GM12873 (cell line): ENCODE data around the gene SIN3B.

Source experiments
- CTCF ChIP-seq: IDR thresholded peaks from 2 replicates; pipeline ENCODE4 v1.5.1; 2012; ENCODE audit warnings: low read depth, mild to moderate bottlenecking, moderate library complexity, low read length, control low read depth; ENCODE audit not compliant: insufficient read depth; ENCODE audit errors: missing control alignments

Gene SIN3B

GRCh38 chr19:16829010-16829821, at the start of gene SIN3B:
SIN3B (plus strand) TSS chr19:16829398; CDS start chr19:16829421, 23 bp downstream.
- no peak for TF ChIP-seq CTCF

GRCh38 chr19:16779539-16780163, 49.5 kb upstream of the SIN3B start:
- no peak for TF ChIP-seq CTCF

GRCh38 chr19:16782719-16783118, 46.5 kb upstream of the SIN3B start:
- no peak for TF ChIP-seq CTCF

GRCh38 chr19:16788479-16788878, 40.7 kb upstream of the SIN3B start:
- TF ChIP-seq CTCF = no peak

GRCh38 chr19:16789238-16789637, 40.0 kb upstream of the SIN3B start:
- no peak for TF ChIP-seq CTCF

GRCh38 chr19:16790051-16790450, 39.1 kb upstream of the SIN3B start:
- no peak for TF ChIP-seq CTCF

GRCh38 chr19:16791942-16792341, 37.3 kb upstream of the SIN3B start:
- no peak for TF ChIP-seq CTCF
